Uterus (tissue), 4 donors: Measurements from ENCODE around the gene LSAMP. TPM values are rescaled to one million over a fixed set of nuclear protein-coding genes. Genes with fewer than 3 reads are reported as not detected.

Source experiments
- DNase-seq, 2 donors: peaks; one replicate each; pipeline ENCODE4 v3.0.0-alpha.2; 2019 to 2020
- H3K27ac ChIP-seq, 2 donors: fragments of 200-600 bp; sonication (generic); 1 replicate in 1 of 2; 2 replicates in 1 of 2; pipeline ENCODE4 v1.5.1; 2016 to 2018
- H3K27me3 ChIP-seq, 2 donors: fragments of 200-600 bp; sonication (generic); one replicate each; pipeline ENCODE4 v1.5.1; 2018 to 2019; ENCODE audit warnings: control low read depth in 1 of 2
- H3K36me3 ChIP-seq, 2 donors: fragments of 200-600 bp; sonication (generic); one replicate each; pipeline ENCODE4 v1.5.1; 2019; ENCODE audit warnings: control low read depth in 1 of 2
- H3K4me1 ChIP-seq, 2 donors: fragments of 200-600 bp; sonication (generic); one replicate each; pipeline ENCODE4 v1.5.1; 2018 to 2019; ENCODE audit warnings: control low read depth in 1 of 2
- H3K4me3 ChIP-seq, 2 donors: fragments of 200-600 bp; sonication (generic); 1 replicate in 1 of 2; 2 replicates in 1 of 2; pipeline ENCODE4 v1.5.1; 2018 to 2019; ENCODE audit warnings: mild to moderate bottlenecking in 1 of 2
- H3K9me3 ChIP-seq, 2 donors: fragments of 200-600 bp; sonication (generic); one replicate each; pipeline ENCODE4 v1.5.1; 2019; ENCODE audit warnings: control low read depth in 1 of 2
- POLR2A ChIP-seq, 2 donors: fragments of 450-650 bp; IDR thresholded peaks; one replicate each; pipeline ENCODE4 v1.6.1; 2016; ENCODE audit warnings: antibody characterized with exemption in 2 of 2, mild to moderate bottlenecking in 1 of 2, moderate library complexity in 1 of 2
- intact Hi-C: fragments of 100-400 bp; cut with DNase I; formaldehyde crosslinking; loops from one replicate; pipeline ENCODE4 v1.15.1; 2023; ENCODE audit warnings: low total_unique reads
- total RNA-seq, 4 donors: library from RNA; depleted of rRNA in 3 of 4; stranded (reverse); fragments of >200 nt in 3 of 4; gene quantifications; one replicate each; pipeline versions ENCODE4 v1.1.0 to v1.2.4, GENCODE V29; 2014 to 2023
- TF ChIP-seq, protein P1 (sequence below), 4 experiments: fragments of 200-600 bp in 2 of 4; fragments of 450-650 bp in 2 of 4; sonication (generic) in 2 of 4; IDR thresholded peaks; one replicate each; pipeline ENCODE4 v1.5.1; 2016 to 2019; ENCODE audit warnings: antibody characterized with exemption in 4 of 4, mild to moderate bottlenecking in 2 of 4, moderate library complexity in 1 of 4
- donor health status: DM: yes; HTN: yes; CAD: no.

The LSAMP gene
- total RNA-seq = 10 to 100 TPM in 1 of 4 donors, 1 to 10 TPM in 2, under 1 TPM in 1; 0.26 to 25.8 (median 1.8) TPM

- Histone ChIP-seq H3K27me3 (no peaks in the 10 kb centered on the region), H3K4me3 (peak within 1 kb of the TSS; percentile 0 to 29), H3K9me3 (no peaks in the 10 kb centered on the region), H3K36me3 (no peaks in the 10 kb centered on the region), H3K4me1 (no peaks in the 10 kb centered on the region), H3K27ac (no peak within 1 kb of the TSS)
- intact Hi-C loops = no loop called here
- DNase-seq = peak in 1 of 2 donors; percentile 16
- TF ChIP-seq, protein P1, sequence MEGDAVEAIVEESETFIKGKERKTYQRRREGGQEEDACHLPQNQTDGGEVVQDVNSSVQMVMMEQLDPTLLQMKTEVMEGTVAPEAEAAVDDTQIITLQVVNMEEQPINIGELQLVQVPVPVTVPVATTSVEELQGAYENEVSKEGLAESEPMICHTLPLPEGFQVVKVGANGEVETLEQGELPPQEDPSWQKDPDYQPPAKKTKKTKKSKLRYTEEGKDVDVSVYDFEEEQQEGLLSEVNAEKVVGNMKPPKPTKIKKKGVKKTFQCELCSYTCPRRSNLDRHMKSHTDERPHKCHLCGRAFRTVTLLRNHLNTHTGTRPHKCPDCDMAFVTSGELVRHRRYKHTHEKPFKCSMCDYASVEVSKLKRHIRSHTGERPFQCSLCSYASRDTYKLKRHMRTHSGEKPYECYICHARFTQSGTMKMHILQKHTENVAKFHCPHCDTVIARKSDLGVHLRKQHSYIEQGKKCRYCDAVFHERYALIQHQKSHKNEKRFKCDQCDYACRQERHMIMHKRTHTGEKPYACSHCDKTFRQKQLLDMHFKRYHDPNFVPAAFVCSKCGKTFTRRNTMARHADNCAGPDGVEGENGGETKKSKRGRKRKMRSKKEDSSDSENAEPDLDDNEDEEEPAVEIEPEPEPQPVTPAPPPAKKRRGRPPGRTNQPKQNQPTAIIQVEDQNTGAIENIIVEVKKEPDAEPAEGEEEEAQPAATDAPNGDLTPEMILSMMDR (IDR thresholded peaks at IDR 0.05) = no peak
- no peak for TF ChIP-seq POLR2A (IDR thresholded peaks at IDR 0.05)
Observed at GRCh38 chr3:116445311-116445841, at the start of gene LSAMP. TSS of gene LSAMP (minus strand) at chr3:116445487.

DNA sequence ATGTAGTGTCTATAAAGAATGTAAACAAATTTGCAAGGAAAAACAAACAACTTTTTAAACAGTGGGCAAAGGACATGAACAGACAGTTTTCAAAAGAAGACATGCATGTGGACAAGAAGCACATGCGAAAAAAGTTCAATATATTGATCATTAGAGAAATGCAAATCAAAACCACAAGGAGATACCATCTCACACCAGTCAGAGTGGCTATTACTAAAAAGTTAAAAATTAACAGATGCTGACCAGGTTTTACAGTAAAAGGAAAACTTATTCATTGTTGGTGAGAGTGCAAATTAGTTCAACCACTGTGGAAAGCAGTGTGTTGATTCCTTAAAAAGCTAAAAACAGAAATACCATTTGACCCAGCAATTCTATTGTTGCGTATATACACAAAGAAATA, 47.1 kb upstream of the LSAMP start:
- Histone ChIP-seq H3K36me3 (no peaks in the 10 kb centered on the region), H3K9me3 (no peaks in the 10 kb centered on the region), H3K4me3 (no peak overlapping the region), H3K4me1 (no peaks in the 10 kb centered on the region), H3K27ac (no peak overlapping the region), H3K27me3 (no peaks in the 10 kb centered on the region)
- TF ChIP-seq POLR2A (IDR thresholded peaks at IDR 0.05) = no peak
- TF ChIP-seq, protein P1 (IDR thresholded peaks at IDR 0.05) = no peak
- DNase-seq = no peak
- intact Hi-C loops = no loop called here

- TF ChIP-seq, protein P1 (IDR thresholded peaks at IDR 0.05) = no peak
- no peak for TF ChIP-seq POLR2A (IDR thresholded peaks at IDR 0.05)
- intact Hi-C loops = no loop called here
- no peaks in the 10 kb centered on the region for H3K36me3 ChIP-seq
- DNase-seq = no peak
- H3K9me3 ChIP-seq = no peaks in the 10 kb centered on the region
- no peaks in the 10 kb centered on the region for H3K27me3 ChIP-seq
- no peak overlapping the region for H3K27ac ChIP-seq
- H3K4me3 ChIP-seq = no peak overlapping the region
- H3K4me1 ChIP-seq = no peaks in the 10 kb centered on the region
Observed at GRCh38 chr3:116483135-116483534, 37.8 kb upstream of the LSAMP start.

- intact Hi-C loops = no loop called here
- Histone ChIP-seq H3K4me1 (no peaks in the 10 kb centered on the region), H3K4me3 (no peak overlapping the region), H3K9me3 (no peaks in the 10 kb centered on the region), H3K27me3 (no peaks in the 10 kb centered on the region), H3K27ac (no peak overlapping the region), H3K36me3 (no peaks in the 10 kb centered on the region)
- DNase-seq = no peak
- no peak for TF ChIP-seq POLR2A (IDR thresholded peaks at IDR 0.05)
- TF ChIP-seq, protein P1 (IDR thresholded peaks at IDR 0.05) = no peak
Observed at GRCh38 chr3:116476691-116477090, 31.4 kb upstream of the LSAMP start.

- TF ChIP-seq, protein P1 (IDR thresholded peaks at IDR 0.05) = no peak
- Histone ChIP-seq H3K27me3 (no peaks in the 10 kb centered on the region), H3K27ac (no peak overlapping the region), H3K36me3 (no peaks in the 10 kb centered on the region), H3K9me3 (no peaks in the 10 kb centered on the region), H3K4me3 (no peak overlapping the region), H3K4me1 (no peaks in the 10 kb centered on the region)
- intact Hi-C loops = no loop called here
- DNase-seq = no peak
Observed at GRCh38 chr3:116474801-116475200, 29.5 kb upstream of the LSAMP start.
